ENCODE data around the gene TECTA. TPM values are rescaled to one million over a fixed set of nuclear protein-coding genes. Genes with fewer than 3 reads are reported as not detected.

Gene TECTA
- polyA plus RNA-seq, 1 donor from 2014 or later: 3.3 TPM

DNA sequence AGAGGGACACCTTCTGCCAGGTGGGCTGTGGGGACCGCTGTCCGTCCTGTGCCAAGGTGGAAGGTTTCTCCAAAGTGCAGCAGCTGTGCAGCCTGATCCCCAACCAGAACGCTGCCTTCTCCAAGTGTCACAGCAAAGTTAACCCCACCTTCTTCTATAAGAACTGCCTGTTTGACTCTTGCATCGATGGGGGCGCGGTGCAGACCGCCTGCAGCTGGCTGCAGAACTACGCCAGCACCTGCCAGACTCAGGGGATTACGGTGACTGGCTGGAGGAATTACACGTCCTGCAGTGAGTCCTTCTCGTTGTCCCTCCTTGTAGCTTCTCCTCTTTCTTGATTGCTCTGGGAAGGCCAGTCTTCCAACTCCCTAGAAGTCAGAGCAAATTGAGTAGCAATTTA is 44.8 kb downstream of the TECTA start:
- Histone ChIP-seq H3F3A (ENCODE audit: insufficient read depth, low read length, poor library complexity, severe bottlenecking) (no peaks in the 10 kb centered on the region), H4K20me1 (ENCODE audit: insufficient read depth) (no peaks in the 10 kb centered on the region), H3K27me3 (ENCODE audit: insufficient read depth, low read depth, low read length) (no peaks in the 10 kb centered on the region), H3K9me3 (ENCODE audit: low read length) (no peaks in the 10 kb centered on the region), H3K9ac (ENCODE audit: low read length) (no peak overlapping the region), H2AFZ (ENCODE audit: low read depth, low read length) (no peak overlapping the region), H3K36me3 (ENCODE audit: insufficient read depth, low read length) (no peaks in the 10 kb centered on the region), H3K4me3 (ENCODE audit: low read length) (no peak overlapping the region), H3K4me2 (ENCODE audit: low read length) (no peak overlapping the region), H3K27ac (ENCODE audit: low read length) (no peak overlapping the region), H3K79me2 (replicated peaks; ENCODE audit: insufficient read depth, low read length) (no peaks in the 10 kb centered on the region), H3K9me2 (ENCODE audit: insufficient read depth, low read length) (no peaks in the 10 kb centered on the region)
- TF ChIP-seq, protein P1, sequence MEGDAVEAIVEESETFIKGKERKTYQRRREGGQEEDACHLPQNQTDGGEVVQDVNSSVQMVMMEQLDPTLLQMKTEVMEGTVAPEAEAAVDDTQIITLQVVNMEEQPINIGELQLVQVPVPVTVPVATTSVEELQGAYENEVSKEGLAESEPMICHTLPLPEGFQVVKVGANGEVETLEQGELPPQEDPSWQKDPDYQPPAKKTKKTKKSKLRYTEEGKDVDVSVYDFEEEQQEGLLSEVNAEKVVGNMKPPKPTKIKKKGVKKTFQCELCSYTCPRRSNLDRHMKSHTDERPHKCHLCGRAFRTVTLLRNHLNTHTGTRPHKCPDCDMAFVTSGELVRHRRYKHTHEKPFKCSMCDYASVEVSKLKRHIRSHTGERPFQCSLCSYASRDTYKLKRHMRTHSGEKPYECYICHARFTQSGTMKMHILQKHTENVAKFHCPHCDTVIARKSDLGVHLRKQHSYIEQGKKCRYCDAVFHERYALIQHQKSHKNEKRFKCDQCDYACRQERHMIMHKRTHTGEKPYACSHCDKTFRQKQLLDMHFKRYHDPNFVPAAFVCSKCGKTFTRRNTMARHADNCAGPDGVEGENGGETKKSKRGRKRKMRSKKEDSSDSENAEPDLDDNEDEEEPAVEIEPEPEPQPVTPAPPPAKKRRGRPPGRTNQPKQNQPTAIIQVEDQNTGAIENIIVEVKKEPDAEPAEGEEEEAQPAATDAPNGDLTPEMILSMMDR (IDR thresholded peaks at IDR 0.05; ENCODE audit: poor library complexity, severe bottlenecking): no peak
- TF ChIP-seq, protein P2, sequence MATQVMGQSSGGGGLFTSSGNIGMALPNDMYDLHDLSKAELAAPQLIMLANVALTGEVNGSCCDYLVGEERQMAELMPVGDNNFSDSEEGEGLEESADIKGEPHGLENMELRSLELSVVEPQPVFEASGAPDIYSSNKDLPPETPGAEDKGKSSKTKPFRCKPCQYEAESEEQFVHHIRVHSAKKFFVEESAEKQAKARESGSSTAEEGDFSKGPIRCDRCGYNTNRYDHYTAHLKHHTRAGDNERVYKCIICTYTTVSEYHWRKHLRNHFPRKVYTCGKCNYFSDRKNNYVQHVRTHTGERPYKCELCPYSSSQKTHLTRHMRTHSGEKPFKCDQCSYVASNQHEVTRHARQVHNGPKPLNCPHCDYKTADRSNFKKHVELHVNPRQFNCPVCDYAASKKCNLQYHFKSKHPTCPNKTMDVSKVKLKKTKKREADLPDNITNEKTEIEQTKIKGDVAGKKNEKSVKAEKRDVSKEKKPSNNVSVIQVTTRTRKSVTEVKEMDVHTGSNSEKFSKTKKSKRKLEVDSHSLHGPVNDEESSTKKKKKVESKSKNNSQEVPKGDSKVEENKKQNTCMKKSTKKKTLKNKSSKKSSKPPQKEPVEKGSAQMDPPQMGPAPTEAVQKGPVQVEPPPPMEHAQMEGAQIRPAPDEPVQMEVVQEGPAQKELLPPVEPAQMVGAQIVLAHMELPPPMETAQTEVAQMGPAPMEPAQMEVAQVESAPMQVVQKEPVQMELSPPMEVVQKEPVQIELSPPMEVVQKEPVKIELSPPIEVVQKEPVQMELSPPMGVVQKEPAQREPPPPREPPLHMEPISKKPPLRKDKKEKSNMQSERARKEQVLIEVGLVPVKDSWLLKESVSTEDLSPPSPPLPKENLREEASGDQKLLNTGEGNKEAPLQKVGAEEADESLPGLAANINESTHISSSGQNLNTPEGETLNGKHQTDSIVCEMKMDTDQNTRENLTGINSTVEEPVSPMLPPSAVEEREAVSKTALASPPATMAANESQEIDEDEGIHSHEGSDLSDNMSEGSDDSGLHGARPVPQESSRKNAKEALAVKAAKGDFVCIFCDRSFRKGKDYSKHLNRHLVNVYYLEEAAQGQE (IDR thresholded peaks at IDR 0.05; ENCODE audit: borderline replicate concordance): no peak
- TF ChIP-seq TAF1 (IDR thresholded peaks at IDR 0.05; ENCODE audit: low read depth): no peak
- TF ChIP-seq EP300 (conservative IDR thresholded peaks at IDR 0.05; ENCODE audit: poor library complexity, severe bottlenecking): no peak
- TF ChIP-seq SMC3 (conservative IDR thresholded peaks at IDR 0.05; ENCODE audit: poor library complexity): no peak
- no peak for TF ChIP-seq POLR2AphosphoS5 (IDR thresholded peaks at IDR 0.05)
- no peak for TF ChIP-seq EZH2 (IDR thresholded peaks at IDR 0.05; ENCODE audit: borderline replicate concordance, insufficient read depth, low read length, poor library complexity, severe bottlenecking)
- TF ChIP-seq RAD21 (conservative IDR thresholded peaks at IDR 0.05): no peak
- no peak for TF ChIP-seq MXI1 (conservative IDR thresholded peaks at IDR 0.05; ENCODE audit: poor library complexity, severe bottlenecking)

DNA sequence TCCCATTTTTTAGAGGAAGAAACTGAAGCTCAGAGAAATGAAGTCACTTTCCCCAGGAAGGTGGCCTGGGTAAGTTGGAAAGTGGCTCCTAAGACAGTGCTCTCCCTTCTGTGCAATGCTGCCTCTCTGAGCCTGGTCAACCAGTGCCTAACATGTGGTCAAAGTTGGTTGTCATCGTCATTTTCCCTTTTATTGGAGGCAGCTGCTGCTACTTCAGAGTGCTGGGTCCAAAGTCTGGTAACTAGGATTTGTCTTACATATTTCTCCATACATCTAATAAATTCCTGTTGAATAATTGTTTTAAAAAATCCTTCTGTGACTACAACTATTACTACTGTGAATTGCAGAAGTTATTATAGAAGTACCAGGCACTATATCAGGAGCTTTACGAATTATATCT is 48.1 kb downstream of the TECTA start:
- no peaks in the 10 kb centered on the region for H3K27me3 ChIP-seq (ENCODE audit: insufficient read depth, low read depth, low read length)
- H3K9me3 ChIP-seq (ENCODE audit: low read length): no peaks in the 10 kb centered on the region
- H3K4me2 ChIP-seq (ENCODE audit: low read length): no peak overlapping the region
- TF ChIP-seq SMC3 (conservative IDR thresholded peaks at IDR 0.05; ENCODE audit: poor library complexity) (no peak), TAF1 (IDR thresholded peaks at IDR 0.05; ENCODE audit: low read depth) (no peak), EZH2 (IDR thresholded peaks at IDR 0.05; ENCODE audit: borderline replicate concordance, insufficient read depth, low read length, poor library complexity, severe bottlenecking) (no peak), RAD21 (conservative IDR thresholded peaks at IDR 0.05) (no peak), EP300 (conservative IDR thresholded peaks at IDR 0.05; ENCODE audit: poor library complexity, severe bottlenecking) (no peak), MXI1 (conservative IDR thresholded peaks at IDR 0.05; ENCODE audit: poor library complexity, severe bottlenecking) (no peak)
- TF ChIP-seq, protein P2 (IDR thresholded peaks at IDR 0.05; ENCODE audit: borderline replicate concordance): no peak
- TF ChIP-seq, protein P1 (IDR thresholded peaks at IDR 0.05; ENCODE audit: poor library complexity, severe bottlenecking): no peak
- H2AFZ ChIP-seq (ENCODE audit: low read depth, low read length): no peak overlapping the region
- H3K27ac ChIP-seq (ENCODE audit: low read length): no peak overlapping the region
- H3K9ac ChIP-seq (ENCODE audit: low read length): no peak overlapping the region
- H3K79me2 ChIP-seq (replicated peaks; ENCODE audit: insufficient read depth, low read length): no peaks in the 10 kb centered on the region
- H3K9me2 ChIP-seq (ENCODE audit: insufficient read depth, low read length): no peaks in the 10 kb centered on the region
- no peaks in the 10 kb centered on the region for H4K20me1 ChIP-seq (ENCODE audit: insufficient read depth)
- H3K36me3 ChIP-seq (ENCODE audit: insufficient read depth, low read length): no peaks in the 10 kb centered on the region
- H3F3A ChIP-seq (ENCODE audit: insufficient read depth, low read length, poor library complexity, severe bottlenecking): no peaks in the 10 kb centered on the region
- H3K4me3 ChIP-seq (ENCODE audit: low read length): no peak overlapping the region
